SKM-1 treated with dmso at 0.1 percent for 144 hours (cell line): ENCODE measurements around the gene RSPH10B2.
"Not testable (repeated sequence)": the region's sequence is repeated elsewhere in the genome, so short reads cannot be mapped to it uniquely, and the experiment has no call there.

ENCODE experiments used
- DNase-seq: peaks from one replicate; lab custom pipeline; 2025; ENCODE audit not compliant: unreplicated experiment; lab: John Stamatoyannopoulos, UW

The RSPH10B2 gene

GRCh38 chr7:6781581-6781980 is 27.7 kb downstream of the RSPH10B2 start:
- DNase-seq, result not testable (repeated sequence)

- not testable (repeated sequence) for DNase-seq
These were observed 35.5 kb downstream of the RSPH10B2 start for GRCh38 chr7:6789353-6789752.

GRCh38 chr7:6792113-6792872 is 38.4 kb downstream of the RSPH10B2 start:
- not testable (repeated sequence) for DNase-seq

GRCh38 chr7:6794276-6794675 is 40.4 kb downstream of the RSPH10B2 start:
- not testable (repeated sequence) for DNase-seq

GRCh38 chr7:6797218-6797617 is 43.3 kb downstream of the RSPH10B2 start:
- not testable (repeated sequence) for DNase-seq

- DNase-seq, result not testable (repeated sequence)
These were observed 44.1 kb downstream of the RSPH10B2 start for GRCh38 chr7:6798047-6798446.

GRCh38 chr7:6799887-6800286 is 46.0 kb downstream of the RSPH10B2 start:
- not testable (repeated sequence) for DNase-seq

- DNase-seq, result not testable (repeated sequence)
These were observed 46.4 kb downstream of the RSPH10B2 start for GRCh38 chr7:6800331-6800730.

GRCh38 chr7:6807393-6807918 is 53.6 kb downstream of the RSPH10B2 start:
- DNase-seq, result not testable (repeated sequence)

- DNase-seq, result not testable (repeated sequence)
These were observed 54.1 kb downstream of the RSPH10B2 start for GRCh38 chr7:6807959-6808358.

- DNase-seq, result not testable (repeated sequence)
These were observed 59.1 kb downstream of the RSPH10B2 start for GRCh38 chr7:6813011-6813410.

GRCh38 chr7:6815470-6815869 is 61.6 kb downstream of the RSPH10B2 start:
- DNase-seq, result not testable (repeated sequence)

GRCh38 chr7:6821622-6822021 is 67.7 kb downstream of the RSPH10B2 start:
- not testable (repeated sequence) for DNase-seq

GRCh38 chr7:6825236-6826125 is 71.6 kb downstream of the RSPH10B2 start:
- not testable (repeated sequence) for DNase-seq

- DNase-seq, result peak; percentile 50
These were observed 72.2 kb downstream of the RSPH10B2 start, which contains the start of gene CCZ1B for GRCh38 chr7:6826151-6826550. Gene CCZ1B, minus strand, starts transcription at chr7:6826275. Its CDS starts 78 bp downstream, at chr7:6826197.

- not testable (repeated sequence) for DNase-seq
These were observed 73.3 kb downstream of the RSPH10B2 start for GRCh38 chr7:6827180-6827579.

- not testable (repeated sequence) for DNase-seq
These were observed 75.7 kb downstream of the RSPH10B2 start for GRCh38 chr7:6829616-6830015.

- DNase-seq, result not testable (repeated sequence)
These were observed 76.1 kb downstream of the RSPH10B2 start for GRCh38 chr7:6830026-6830425.

GRCh38 chr7:6831018-6831725 is 77.3 kb downstream of the RSPH10B2 start:
- no peak for DNase-seq

GRCh38 chr7:6833636-6834035 is 79.7 kb downstream of the RSPH10B2 start:
- no peak for DNase-seq

- DNase-seq, result not testable (repeated sequence)
These were observed 81.6 kb downstream of the RSPH10B2 start for GRCh38 chr7:6835521-6835920.
